HUES48 (cell line): ENCODE measurements around the gene CRACR2B.

ENCODE experiments used
- H3K27ac ChIP-seq: one replicate; pipeline ENCODE4 v1.7.0; 2013; ENCODE audit warnings: low read depth, low read length, inconsistent platforms
- H3K27me3 ChIP-seq: 2 replicates; pipeline ENCODE4 v1.6.1; 2013; ENCODE audit warnings: mild to moderate bottlenecking, low read length; ENCODE audit not compliant: control insufficient read depth, insufficient read depth
- H3K36me3 ChIP-seq: 2 replicates; pipeline ENCODE4 v1.6.1; 2013; ENCODE audit warnings: low read length; ENCODE audit not compliant: control insufficient read depth, insufficient read depth
- H3K4me1 ChIP-seq: 2 replicates; pipeline ENCODE4 v1.6.1; 2013; ENCODE audit warnings: mild to moderate bottlenecking, low read length; ENCODE audit not compliant: control insufficient read depth, insufficient read depth
- H3K4me3 ChIP-seq: 2 replicates; pipeline ENCODE4 v1.5.1; 2013; ENCODE audit warnings: mild to moderate bottlenecking, low read depth, low read length
- H3K9ac ChIP-seq: 2 replicates; pipeline ENCODE4 v1.6.1; 2013; ENCODE audit warnings: mild to moderate bottlenecking, low read depth, low read length, moderate library complexity
- H3K9me3 ChIP-seq: 2 replicates; pipeline ENCODE4 v1.6.1; 2013; ENCODE audit warnings: low read length; ENCODE audit not compliant: control insufficient read depth, insufficient read depth

CRACR2B gene

DNA sequence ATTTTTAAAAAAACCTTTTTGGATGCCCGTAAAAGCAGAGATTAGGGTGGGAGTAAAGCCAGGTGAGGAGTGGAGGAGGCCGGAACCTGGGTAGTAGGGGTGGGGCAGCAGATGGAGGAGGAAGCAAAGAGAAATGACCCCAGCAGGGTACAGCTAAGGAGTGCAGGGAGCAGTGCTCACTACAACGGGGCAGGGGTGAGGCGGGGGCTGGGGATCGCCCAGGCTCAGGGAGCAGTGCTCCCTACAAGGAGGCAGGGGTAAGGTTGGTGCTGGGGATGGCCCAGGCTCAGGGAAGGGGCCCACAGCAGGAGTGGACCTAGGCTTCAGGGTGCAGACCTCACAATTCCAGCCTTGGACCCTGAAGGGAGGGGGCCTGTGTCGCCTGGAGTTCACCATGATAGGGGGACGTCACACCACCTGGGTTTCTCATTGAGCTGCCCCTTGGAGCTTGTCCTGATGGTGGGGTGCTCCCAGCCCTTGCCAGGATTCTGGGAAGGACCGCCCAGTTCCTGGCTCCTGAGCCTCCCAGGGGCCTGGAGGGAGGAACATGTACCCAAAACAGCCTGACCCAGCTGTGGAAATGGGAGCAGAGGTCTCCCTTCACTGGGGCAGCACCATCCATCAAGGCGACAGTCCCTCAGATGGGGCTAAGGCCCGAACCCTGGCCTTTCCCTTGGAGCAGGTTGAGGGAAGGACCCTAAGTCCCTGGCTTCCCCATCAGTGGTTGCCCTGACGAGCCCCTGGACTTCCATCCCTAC lies 11.9 kb upstream of the CRACR2B start:
- no peaks in the 10 kb centered on the region for H3K27me3 ChIP-seq
- H3K9me3 ChIP-seq = no peaks in the 10 kb centered on the region
- no peak overlapping the region for H3K9ac ChIP-seq
- no peak overlapping the region for H3K4me3 ChIP-seq
- H3K4me1 ChIP-seq = peaks cover 22% of the 10 kb centered on the region
- no peak overlapping the region for H3K27ac ChIP-seq
- peaks cover 33% of the 10 kb centered on the region for H3K36me3 ChIP-seq

DNA sequence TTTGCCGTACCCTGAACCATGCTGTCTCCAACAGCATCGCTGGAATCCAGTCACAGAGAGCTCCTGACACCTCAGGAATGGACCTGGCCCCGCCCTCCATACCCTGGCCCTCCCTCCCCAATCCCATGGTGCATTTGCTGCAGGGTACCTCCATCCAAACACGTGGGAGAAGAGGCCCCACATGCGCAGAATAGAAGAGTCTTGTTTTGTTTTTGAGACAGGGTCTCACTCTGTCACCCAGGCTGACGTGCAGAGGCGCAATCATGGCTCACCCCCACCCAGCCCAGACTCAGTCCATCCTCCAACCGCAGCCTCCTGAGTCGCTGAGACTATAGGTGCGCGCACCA lies 11.3 kb upstream of the CRACR2B start:
- peaks cover 17% of the 10 kb centered on the region for H3K4me1 ChIP-seq
- H3K9ac ChIP-seq = no peak overlapping the region
- H3K27me3 ChIP-seq = no peaks in the 10 kb centered on the region
- no peak overlapping the region for H3K27ac ChIP-seq
- H3K9me3 ChIP-seq = no peaks in the 10 kb centered on the region
- peaks cover 28% of the 10 kb centered on the region for H3K36me3 ChIP-seq
- no peak overlapping the region for H3K4me3 ChIP-seq

DNA sequence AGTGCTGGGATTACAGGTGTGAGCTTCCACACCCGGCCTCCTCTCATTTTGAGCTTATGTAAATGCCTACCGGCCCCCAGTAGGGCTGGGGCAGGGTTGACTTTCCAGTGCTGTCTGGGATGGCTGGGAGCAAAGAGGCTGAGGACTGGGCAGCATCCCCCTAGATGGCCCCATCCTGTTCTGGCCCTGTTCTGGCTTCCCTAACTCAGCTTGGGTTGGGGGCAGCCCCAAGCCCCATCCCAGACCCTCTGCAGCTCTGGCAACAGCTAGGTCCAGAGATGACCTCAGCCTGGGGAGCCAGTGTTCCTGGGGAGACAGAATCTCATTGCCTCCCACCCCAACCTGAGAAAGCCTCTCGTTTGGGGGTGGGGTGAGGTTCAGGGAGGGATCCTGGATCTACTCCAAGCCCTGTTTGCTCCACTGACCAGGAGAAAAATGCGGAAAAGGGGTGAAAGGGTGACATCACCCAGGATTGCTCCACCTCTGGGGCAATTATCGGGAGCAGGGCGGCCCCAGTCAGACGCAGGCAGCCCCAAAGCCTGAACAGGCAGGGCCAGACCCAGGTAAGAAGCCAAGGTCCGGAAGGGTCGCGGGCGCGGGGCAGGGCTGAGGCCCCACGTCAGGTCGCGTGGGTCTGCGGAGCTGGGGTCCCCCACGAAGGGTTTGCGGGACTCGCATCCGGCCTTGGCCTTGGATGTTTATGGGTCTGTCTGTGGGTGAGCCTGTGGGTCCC lies 9.2 kb upstream of the CRACR2B start, which contains the start of gene PNPLA2:
Gene PNPLA2, plus strand, starts transcription at position 519 of the 733 bp plus-strand sequence. CDS start 805 bp downstream, outside the sequence.
- no peaks in the 10 kb centered on the region for H3K9me3 ChIP-seq
- peak within 1 kb of the TSS; percentile 83 for H3K4me3 ChIP-seq
- H3K27ac ChIP-seq = peak within 1 kb of the TSS; percentile 73
- no peaks in the 10 kb centered on the region for H3K27me3 ChIP-seq
- H3K9ac ChIP-seq = peak within 1 kb of the TSS; percentile 69; the same call in 1 of the 2 replicates
- H3K4me1 ChIP-seq = peaks cover 9% of the 10 kb centered on the region
- peaks cover 8% of the 10 kb centered on the region for H3K36me3 ChIP-seq

DNA sequence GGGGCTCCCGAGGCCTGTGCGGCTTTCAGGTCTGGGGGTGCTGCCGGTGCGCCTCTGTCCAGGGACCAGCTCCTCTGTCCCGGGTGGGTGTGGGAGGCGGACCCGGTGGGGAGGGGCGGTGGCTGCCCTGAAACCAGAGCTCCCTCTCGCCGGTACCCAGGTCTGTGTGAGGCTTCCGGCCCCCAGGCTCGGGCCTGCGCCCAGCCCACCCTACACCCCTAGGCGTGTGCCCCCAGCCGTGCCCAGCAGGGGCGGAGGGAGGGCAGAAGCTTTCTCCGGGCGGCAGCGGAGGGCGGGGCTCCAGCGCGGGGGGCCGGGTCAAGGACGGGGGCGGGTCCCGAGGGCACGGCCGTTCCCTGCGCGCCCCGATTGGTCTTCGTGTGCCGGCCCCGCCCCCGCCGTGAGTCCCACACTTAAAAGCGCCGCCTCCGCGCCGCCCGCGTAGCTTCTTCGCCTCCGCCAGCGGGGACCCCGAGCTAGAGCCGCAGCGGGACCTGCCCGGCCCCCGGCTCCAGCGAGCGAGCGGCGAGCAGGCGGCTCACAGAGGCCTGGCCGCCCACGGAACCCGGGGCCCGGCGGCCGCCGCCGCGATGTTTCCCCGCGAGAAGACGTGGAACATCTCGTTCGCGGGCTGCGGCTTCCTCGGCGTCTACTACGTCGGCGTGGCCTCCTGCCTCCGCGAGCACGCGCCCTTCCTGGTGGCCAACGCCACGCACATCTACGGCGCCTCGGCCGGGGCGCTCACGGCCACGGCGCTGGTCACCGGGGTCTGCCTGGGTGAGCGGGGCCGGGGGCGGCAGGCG lies 8.4 kb upstream of the CRACR2B start:
- H3K27me3 ChIP-seq = no peaks in the 10 kb centered on the region
- H3K4me1 ChIP-seq = peaks cover 9% of the 10 kb centered on the region
- 0 out of 2 replicates have a peak, but pooled peaks cover 7% of the 10 kb centered on the region for H3K36me3 ChIP-seq
- peak overlapping the region; percentile 73 for H3K27ac ChIP-seq
- H3K4me3 ChIP-seq = peak overlapping the region; percentile 83
- peak overlapping the region; percentile 69; the same call in 1 of the 2 replicates for H3K9ac ChIP-seq
- no peaks in the 10 kb centered on the region for H3K9me3 ChIP-seq

DNA sequence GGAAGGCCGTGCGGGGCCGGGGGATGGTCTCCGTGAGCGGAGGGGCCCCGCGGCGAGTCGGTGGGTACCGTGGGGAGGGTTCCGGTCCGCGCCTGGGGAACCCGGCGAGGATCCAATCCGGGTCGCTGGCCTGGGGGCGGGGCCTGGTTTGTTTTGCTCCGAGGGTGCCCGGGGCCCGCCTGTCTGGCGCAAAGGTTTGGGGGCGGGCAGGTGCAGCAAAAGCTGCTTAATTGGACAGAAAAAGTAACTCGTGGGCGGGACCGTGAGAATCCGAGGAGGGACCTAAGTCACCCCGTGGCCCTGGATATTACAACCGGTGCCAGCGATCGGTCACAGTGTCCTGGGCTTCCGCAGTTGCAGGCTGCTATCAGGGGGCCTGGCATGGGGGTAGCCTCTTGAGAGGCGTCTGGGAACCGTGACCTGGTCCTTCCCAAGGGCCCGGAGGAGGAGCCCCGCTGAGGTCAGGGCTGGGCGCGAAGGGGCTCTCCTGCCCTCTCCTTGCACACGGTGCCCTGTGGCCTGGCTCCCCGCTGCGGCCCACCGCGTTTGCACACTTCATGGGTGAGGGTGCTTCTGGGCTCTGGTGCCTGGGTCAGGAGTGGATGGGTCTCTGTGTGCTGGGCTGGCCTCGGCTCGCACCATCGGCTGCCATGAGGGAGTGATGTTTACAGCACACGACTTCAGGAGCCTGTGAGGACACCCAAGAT lies 7.6 kb upstream of the CRACR2B start:
- Histone ChIP-seq H3K27ac (peak overlapping the region; percentile 73), H3K4me3 (peak overlapping the region; percentile 83), H3K36me3 (0 out of 2 replicates have a peak, but pooled peaks cover 12% of the 10 kb centered on the region), H3K27me3 (no peaks in the 10 kb centered on the region), H3K9ac (no peak overlapping the region), H3K4me1 (peaks cover 9% of the 10 kb centered on the region), H3K9me3 (no peaks in the 10 kb centered on the region)

DNA sequence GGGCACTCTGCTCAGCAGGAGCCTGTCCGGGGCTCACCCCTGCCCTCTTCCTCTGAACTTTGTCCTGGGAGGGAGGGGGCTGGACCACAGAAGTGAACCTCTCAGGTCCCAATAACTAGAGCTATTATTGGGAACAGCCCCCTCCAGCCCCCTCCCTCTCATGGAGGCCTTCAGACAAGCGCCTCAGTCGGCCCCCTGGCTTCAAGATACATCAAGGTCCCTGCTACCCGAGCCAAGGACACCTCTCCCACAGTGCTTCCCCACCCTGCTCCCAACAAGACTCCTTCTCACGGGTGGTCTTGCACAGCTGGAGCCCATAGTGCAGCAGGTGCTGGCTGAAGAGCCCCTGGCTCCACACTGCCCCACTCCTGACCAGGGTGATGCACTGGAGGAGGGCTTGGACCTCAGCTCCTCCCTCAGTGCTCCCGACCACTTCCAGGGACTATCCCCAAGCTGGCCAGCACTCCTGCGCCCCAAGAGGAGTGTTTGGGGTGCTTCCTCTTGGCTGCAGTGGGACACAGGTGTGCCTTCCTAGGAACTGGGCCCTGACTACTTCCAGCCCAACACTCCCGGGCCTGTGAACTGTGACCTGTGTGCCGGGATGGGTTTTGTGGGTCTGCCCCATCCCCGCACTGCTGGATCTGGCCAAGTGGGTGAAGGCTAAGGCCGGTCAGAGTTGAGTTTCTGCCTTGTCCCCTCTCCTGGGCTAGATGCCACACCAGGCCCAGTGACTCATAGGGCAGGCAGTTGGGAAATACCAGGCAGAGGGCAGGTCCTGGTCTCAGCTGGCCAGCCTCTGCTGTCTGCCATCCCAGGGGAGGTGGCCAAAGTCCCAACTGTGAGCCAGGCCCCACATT lies 6.8 kb upstream of the CRACR2B start:
- no peaks in the 10 kb centered on the region for H3K9me3 ChIP-seq
- no peak overlapping the region for H3K9ac ChIP-seq
- no peak overlapping the region for H3K27ac ChIP-seq
- peaks cover 9% of the 10 kb centered on the region for H3K4me1 ChIP-seq
- H3K36me3 ChIP-seq = 0 out of 2 replicates have a peak, but pooled peaks cover 16% of the 10 kb centered on the region
- peak overlapping the region; percentile 83 for H3K4me3 ChIP-seq
- peaks cover 4% of the 10 kb centered on the region; the same call in 1 of the 2 replicates for H3K27me3 ChIP-seq

DNA sequence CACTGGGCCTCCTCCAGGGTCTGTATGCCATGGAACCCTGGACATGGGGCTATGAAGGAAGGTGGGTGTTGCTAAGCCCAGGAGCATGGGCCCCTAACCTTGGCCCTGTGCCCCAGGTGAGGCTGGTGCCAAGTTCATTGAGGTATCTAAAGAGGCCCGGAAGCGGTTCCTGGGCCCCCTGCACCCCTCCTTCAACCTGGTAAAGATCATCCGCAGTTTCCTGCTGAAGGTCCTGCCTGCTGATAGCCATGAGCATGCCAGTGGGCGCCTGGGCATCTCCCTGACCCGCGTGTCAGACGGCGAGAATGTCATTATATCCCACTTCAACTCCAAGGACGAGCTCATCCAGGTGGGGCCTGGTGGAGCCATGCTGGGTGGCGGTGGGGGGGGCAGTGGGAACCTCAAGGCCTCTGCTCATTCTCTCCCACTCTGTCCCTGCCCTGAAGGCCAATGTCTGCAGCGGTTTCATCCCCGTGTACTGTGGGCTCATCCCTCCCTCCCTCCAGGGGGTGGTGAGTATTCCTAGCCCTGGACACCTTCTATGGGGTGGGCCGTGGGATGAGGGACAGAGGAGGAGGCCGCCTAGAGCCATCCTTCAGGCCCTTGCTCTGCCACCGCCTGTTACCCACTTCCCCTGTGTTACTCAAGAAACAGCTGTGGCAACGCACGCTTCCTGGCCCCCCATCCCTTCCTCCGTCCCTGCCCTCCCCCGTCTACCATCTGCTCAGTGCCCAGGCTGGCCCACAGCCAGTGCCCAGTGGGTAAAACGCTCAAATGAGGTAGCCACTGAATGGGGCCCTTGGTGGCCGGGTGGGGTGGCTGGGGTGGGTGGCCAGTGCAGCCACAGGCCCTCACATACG lies 6.0 kb upstream of the CRACR2B start:
- no peaks in the 10 kb centered on the region for H3K9me3 ChIP-seq
- 0 out of 2 replicates have a peak, but pooled peaks cover 16% of the 10 kb centered on the region for H3K36me3 ChIP-seq
- H3K9ac ChIP-seq = no peak overlapping the region
- no peak overlapping the region for H3K27ac ChIP-seq
- peaks cover 9% of the 10 kb centered on the region for H3K4me1 ChIP-seq
- H3K4me3 ChIP-seq = no peak overlapping the region
- peaks cover 5% of the 10 kb centered on the region; the same call in 1 of the 2 replicates for H3K27me3 ChIP-seq

DNA sequence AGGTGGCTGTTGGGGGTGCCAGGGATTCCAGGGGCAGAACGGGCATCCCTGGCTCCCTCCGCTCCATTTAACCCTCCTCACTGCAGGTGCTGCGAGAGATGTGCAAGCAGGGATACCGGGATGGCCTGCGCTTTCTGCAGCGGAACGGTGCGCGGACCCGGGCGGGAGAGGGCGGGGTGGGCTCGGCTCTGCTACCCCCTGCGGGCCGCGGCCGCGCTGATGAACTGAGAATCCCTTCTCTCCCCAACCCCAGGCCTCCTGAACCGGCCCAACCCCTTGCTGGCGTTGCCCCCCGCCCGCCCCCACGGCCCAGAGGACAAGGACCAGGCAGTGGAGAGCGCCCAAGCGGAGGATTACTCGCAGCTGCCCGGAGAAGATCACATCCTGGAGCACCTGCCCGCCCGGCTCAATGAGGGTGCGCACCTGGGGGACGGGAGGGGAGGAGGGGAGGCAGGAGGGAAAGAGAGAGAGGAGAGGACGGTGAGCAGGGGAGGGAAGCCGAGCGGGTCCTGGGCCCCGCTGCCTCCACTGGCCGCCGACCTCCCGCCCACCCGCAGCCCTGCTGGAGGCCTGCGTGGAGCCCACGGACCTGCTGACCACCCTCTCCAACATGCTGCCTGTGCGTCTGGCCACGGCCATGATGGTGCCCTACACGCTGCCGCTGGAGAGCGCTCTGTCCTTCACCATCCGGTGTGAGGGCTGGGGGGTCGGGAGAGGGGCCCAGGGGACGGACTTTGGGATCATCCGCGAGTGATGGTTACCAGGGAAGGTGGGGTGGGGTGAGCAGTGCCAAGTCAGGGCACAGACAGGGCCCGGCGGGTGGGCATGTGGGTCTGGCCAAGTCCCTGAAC lies 4.1 kb upstream of the CRACR2B start:
- 0 out of 2 replicates have a peak, but pooled peaks cover 16% of the 10 kb centered on the region for H3K36me3 ChIP-seq
- no peak overlapping the region for H3K9ac ChIP-seq
- peaks cover 17% of the 10 kb centered on the region for H3K4me1 ChIP-seq
- H3K9me3 ChIP-seq = no peaks in the 10 kb centered on the region
- no peak overlapping the region for H3K4me3 ChIP-seq
- H3K27ac ChIP-seq = no peak overlapping the region
- H3K27me3 ChIP-seq = peaks cover 17% of the 10 kb centered on the region
